Kidney (tissue), 14 donors: ENCODE data around the gene HNF1A. TPM values are rescaled to one million over a fixed set of nuclear protein-coding genes. Genes with fewer than 3 reads are reported as not detected.

ENCODE experiments used
- DNase-seq, 5 donors: peaks; one replicate each; pipeline ENCODE4 v3.0.0-alpha.2; 2013 to 2020
- FAIRE-seq: peaks from 2 replicates; lab custom pipeline; 2012; peaks lifted over from hg19 to GRCh38; lab: Jason Lieb, UNC
- H3K27ac ChIP-seq, 2 donors: one replicate each; pipeline ENCODE4 v1.7.0; 2013; ENCODE audit warnings: low read depth in 2 of 2, low read length in 2 of 2, inconsistent platforms in 1 of 2
- H3K27me3 ChIP-seq: one replicate; pipeline ENCODE4 v1.7.1; 2013; ENCODE audit warnings: low read length, inconsistent platforms; ENCODE audit not compliant: control insufficient read depth, insufficient read depth
- H3K36me3 ChIP-seq, 3 donors: one replicate each; pipeline versions ENCODE4 v1.7.0 to v1.7.1; 2013; ENCODE audit warnings: low read length in 3 of 3, control low read depth in 1 of 3, inconsistent platforms in 1 of 3; ENCODE audit not compliant: insufficient read depth in 3 of 3, control insufficient read depth in 2 of 3
- H3K4me1 ChIP-seq, 3 donors: one replicate each; pipeline versions ENCODE4 v1.7.0 to v1.7.1; 2013; ENCODE audit warnings: low read length in 3 of 3, inconsistent platforms in 1 of 3, low read depth in 1 of 3; ENCODE audit not compliant: control insufficient read depth in 2 of 3, insufficient read depth in 2 of 3
- H3K4me3 ChIP-seq, 3 donors: one replicate each; pipeline versions ENCODE4 v1.7.0 to v1.8.1; 2013; ENCODE audit warnings: low read length in 3 of 3, control low read depth in 1 of 3, inconsistent platforms in 1 of 3
- H3K9ac ChIP-seq, 3 donors: one replicate each; pipeline versions ENCODE4 v1.7.0 to v1.7.1; 2013; ENCODE audit warnings: low read length in 3 of 3, control low read depth in 1 of 3, inconsistent platforms in 1 of 3
- H3K9me3 ChIP-seq, 3 donors: one replicate each; pipeline versions ENCODE4 v1.7.0 to v1.7.1; 2013; ENCODE audit warnings: low read length in 3 of 3, control low read depth in 1 of 3, inconsistent platforms in 1 of 3; ENCODE audit not compliant: control insufficient read depth in 2 of 3, insufficient read depth in 1 of 3
- CTCF ChIP-seq: IDR thresholded peaks from 3 replicates; pipeline ENCODE4 v1.5.1; 2012; ENCODE audit warnings: mild to moderate bottlenecking, moderate library complexity, borderline replicate concordance; ENCODE audit not compliant: insufficient read depth; ENCODE audit errors: extremely low read depth
- intact Hi-C: fragments of 100-400 bp; cut with DNase I; formaldehyde crosslinking; loops from one replicate; pipeline ENCODE4 v1.11.1; 2022
- polyA plus RNA-seq: library from polyadenylated mRNA; stranded (reverse); fragments of 350-450 nt; fragmentation: Illumina TruSeq; extraction: RNeasy Lipid Tissue Mini Kit (QIAGEN cat#74804); gene quantifications from one replicate; pipeline ENCODE4 v1.2.3, GENCODE V29; 2014; ENCODE audit warnings: low read depth, low replicate concordance; ENCODE audit not compliant: insufficient read depth
- total RNA-seq: library from RNA; stranded (reverse); fragmentation: NEBNext Ultra II Directional; extraction: Animal tissue kit (Norgen Biotek cat#: 25700); gene quantifications from one replicate; pipeline ENCODE4 v1.2.1, GENCODE V29; 2021
- donor health status: control.
- donor health status: control.
- donor health status: control.
- donor health status: control.
- donor health status: control.
- donor health status: DM: yes; HTN: yes; CAD: no.
- donor health status: Normal renal cell carcinoma (clear cell type).

HNF1A gene
- total and polyA plus RNA-seq, 2 donors from 2014 or later = 6.7 to 32.4 TPM

GRCh38 chr12:120981407-120981941 lies 3.1 kb downstream of the HNF1A start:
- Histone ChIP-seq H3K9me3 (no peaks in the 10 kb centered on the region), H3K36me3 (peaks cover 0 to 1% (median 0%) of the 10 kb centered on the region in 3 donors), H3K27me3 (no peaks in the 10 kb centered on the region), H3K4me3 (peak overlapping the region in 2 of 3 donors; percentile 37 to 90), H3K9ac (no peak overlapping the region), H3K4me1 (peaks cover 0 to 25% (median 13%) of the 10 kb centered on the region in 3 donors), H3K27ac (peak overlapping the region; percentile 77 to 90)
- DNase-seq (no peak), FAIRE-seq (no peak)
- TF ChIP-seq CTCF = no peak
- intact Hi-C loops = no loop called here

- TF ChIP-seq CTCF = no peak
- Histone ChIP-seq H3K36me3 (no peaks in the 10 kb centered on the region), H3K4me1 (peaks cover 0 to 22% (median 13%) of the 10 kb centered on the region in 3 donors), H3K4me3 (peak overlapping the region in 1 of 3 donors; percentile 8), H3K27ac (no peak overlapping the region), H3K27me3 (no peaks in the 10 kb centered on the region), H3K9ac (peak overlapping the region in 1 of 3 donors; percentile 5), H3K9me3 (no peaks in the 10 kb centered on the region)
- intact Hi-C loops = no loop called here
- FAIRE-seq (no peak), DNase-seq (no peak)
These were observed 4.3 kb downstream of the HNF1A start for GRCh38 chr12:120982659-120983058.

GRCh38 chr12:120983759-120984158 lies 5.4 kb downstream of the HNF1A start:
- Histone ChIP-seq H3K9me3 (no peaks in the 10 kb centered on the region), H3K27me3 (no peaks in the 10 kb centered on the region), H3K36me3 (no peaks in the 10 kb centered on the region), H3K9ac (no peak overlapping the region), H3K4me1 (peaks cover 0 to 19% (median 13%) of the 10 kb centered on the region in 3 donors), H3K27ac (peak overlapping the region; percentile 33 to 49), H3K4me3 (no peak overlapping the region)
- FAIRE-seq (no peak), DNase-seq (no peak)
- intact Hi-C loops = no loop called here
- TF ChIP-seq CTCF = no peak
